Spleen (tissue), 11 donors: ENCODE results near the gene IHH. TPM values are rescaled to one million over a fixed set of nuclear protein-coding genes. Genes with fewer than 3 reads are reported as not detected.

Experiments used
- DNase-seq: peaks from one replicate; pipeline ENCODE4 v3.0.0-alpha.2; 2020
- H3K27ac ChIP-seq, 8 donors: fragments of 200-600 bp; sonication (generic) in 7 of 8; 1 replicate in 4 of 8; 2 replicates in 4 of 8; pipeline versions ENCODE4 v1.5.0 to v1.8.0; 2016 to 2021; ENCODE audit warnings: inconsistent platforms in 4 of 8, mild to moderate bottlenecking in 4 of 8, moderate library complexity in 1 of 8
- H3K27me3 ChIP-seq, 7 donors: fragments of 200-600 bp; sonication (generic) in 6 of 7; replicated peaks in 1 of 7; 1 replicate in 4 of 7; 2 replicates in 3 of 7; pipeline versions ENCODE4 v1.5.0 to v1.8.0; 2016 to 2021; ENCODE audit warnings: inconsistent platforms in 3 of 7, mild to moderate bottlenecking in 1 of 7
- H3K36me3 ChIP-seq, 6 donors: fragments of 200-600 bp; sonication (generic) in 5 of 6; 1 replicate in 4 of 6; 2 replicates in 2 of 6; pipeline versions ENCODE4 v1.5.0 to v1.8.0; 2016 to 2021; ENCODE audit warnings: inconsistent platforms in 2 of 6
- H3K4me1 ChIP-seq, 6 donors: fragments of 200-600 bp; sonication (generic) in 5 of 6; 1 replicate in 3 of 6; 2 replicates in 3 of 6; pipeline versions ENCODE4 v1.5.0 to v1.8.0; 2016 to 2021; ENCODE audit warnings: inconsistent platforms in 3 of 6
- H3K4me3 ChIP-seq, 8 donors: fragments of 200-600 bp; sonication (generic) in 7 of 8; 1 replicate in 4 of 8; 2 replicates in 4 of 8; pipeline versions ENCODE4 v1.5.0 to v1.8.0; 2016 to 2021; ENCODE audit warnings: inconsistent platforms in 4 of 8, mild to moderate bottlenecking in 4 of 8, moderate library complexity in 2 of 8
- H3K9me3 ChIP-seq, 8 donors: fragments of 200-600 bp; sonication (generic) in 7 of 8; 1 replicate in 4 of 8; 2 replicates in 4 of 8; pipeline versions ENCODE4 v1.5.0 to v1.8.0; 2016 to 2021; ENCODE audit warnings: inconsistent platforms in 4 of 8
- CTCF ChIP-seq, 11 experiments: fragments of 200-600 bp in 7 of 11; fragments of 450-650 bp in 4 of 11; sonication (generic) in 4 of 11; IDR thresholded peaks in 8 of 11; conservative IDR thresholded peaks in 3 of 11; 1 replicate in 7 of 11; 2 replicates in 4 of 11; pipeline versions ENCODE4 v1.4.0 to v1.8.0; 2016 to 2021; ENCODE audit warnings: antibody characterized with exemption in 11 of 11, inconsistent platforms in 4 of 11, mild to moderate bottlenecking in 1 of 11
- POLR2A ChIP-seq, 3 donors: fragments of 450-650 bp; IDR thresholded peaks; one replicate each; pipeline ENCODE4 v1.5.1; 2017; ENCODE audit warnings: antibody characterized with exemption in 3 of 3, mild to moderate bottlenecking in 1 of 3
- POLR2AphosphoS5 ChIP-seq, 3 donors: sonication (generic); formaldehyde crosslinking; IDR thresholded peaks; one replicate each; pipeline ENCODE4 v1.5.1; 2017; ENCODE audit warnings: antibody characterized with exemption in 3 of 3
- WGBS, 5 donors: extraction: QIAGEN DNeasy Blood & Tissue Kit in 3 of 5; methylation state at CpG; one replicate each; pipeline versions ENCODE4 v1.1.5 to v1.1.7; 2013 to 2018; 5-methylcytosine and 5-hydroxymethylcytosine counted together
- intact Hi-C: fragments of 100-400 bp; cut with DNase I; formaldehyde crosslinking; loops from one replicate; pipeline ENCODE4 v1.15.0; 2023; ENCODE audit warnings: low total_unique reads
- polyA plus RNA-seq, 3 donors: library from polyadenylated mRNA; stranded (reverse); fragments of 200-250 nt; gene quantifications; one replicate each; pipeline ENCODE4 v1.2.1, GENCODE V29; 2013
- total RNA-seq, 7 donors: library from RNA; depleted of rRNA in 3 of 7; stranded (reverse); fragments of >200 nt in 3 of 7; fragmentation: NEBNext Ultra II Directional in 4 of 7; extraction: Animal tissue kit (Norgen Biotek cat#: 25700) in 4 of 7; gene quantifications; one replicate each; pipeline versions ENCODE4 v1.1.0 to v1.2.1, GENCODE V29; 2016 to 2021
- donor health status: healthy with polysubstance abuse.
- donor health status: DM: no; HTN: no; CAD: no; lungs with moderate emphysema.
- donor health status: DM: no; HTN: no; CAD: no.
- donor health status: Bipolar disorder and iron deficiency.
- donor health status: healthy.
- donor health status: DM: no; HTN: no; CAD: no.
- donor health status: DM: yes; HTN: yes; CAD: no.

Gene IHH
- total and polyA plus RNA-seq, 10 donors: 0.06 to 0.13 TPM; not detected in 8

GRCh38 chr2:219065484-219065883 lies 4.8 kb upstream of the IHH start:
- Histone ChIP-seq H3K4me3 (no peak overlapping the region), H3K36me3 (no peaks in the 10 kb centered on the region), H3K27ac (no peak overlapping the region), H3K4me1 (peaks cover 0 to 11% (median 8%) of the 10 kb centered on the region in 6 donors), H3K9me3 (no peaks in the 10 kb centered on the region), H3K27me3 (peaks cover 4 to 43% (median 28%) of the 10 kb centered on the region in 7 donors)
- TF ChIP-seq POLR2A (IDR thresholded peaks at IDR 0.05): no peak
- no peak for TF ChIP-seq CTCF (IDR thresholded peaks at IDR 0.05 in 8 of 11, conservative IDR thresholded peaks at IDR 0.05 in 3 of 11)
- TF ChIP-seq POLR2AphosphoS5 (IDR thresholded peaks at IDR 0.05): no peak
- intact Hi-C loops: no loop called here
- WGBS, 5 donors: 79 to 93% (median 84%) methylated on average over 1 of the region's 1 CpG
- DNase-seq: no peak

GRCh38 chr2:219062081-219062480 lies 1.4 kb upstream of the IHH start:
- no peak for TF ChIP-seq POLR2AphosphoS5 (IDR thresholded peaks at IDR 0.05)
- TF ChIP-seq CTCF (IDR thresholded peaks at IDR 0.05 in 8 of 11, conservative IDR thresholded peaks at IDR 0.05 in 3 of 11): no peak
- TF ChIP-seq POLR2A (IDR thresholded peaks at IDR 0.05): no peak
- DNase-seq: no peak
- H3K27ac ChIP-seq: no peak overlapping the region
- peaks cover 18 to 77% (median 62%) of the 10 kb centered on the region in 7 donors for H3K27me3 ChIP-seq
- peaks cover 27 to 45% (median 41%) of the 10 kb centered on the region in 6 donors for H3K4me1 ChIP-seq
- intact Hi-C loops: no loop called here
- no peak overlapping the region for H3K4me3 ChIP-seq
- H3K9me3 ChIP-seq: no peaks in the 10 kb centered on the region
- 64 to 77% (median 70%) methylated on average over 6 of the region's 6 CpGs for WGBS, 5 donors
- no peaks in the 10 kb centered on the region for H3K36me3 ChIP-seq

- peaks cover 18 to 97% (median 74%) of the 10 kb centered on the region in 7 donors for H3K27me3 ChIP-seq
- no peak for DNase-seq
- peak overlapping the region in 4 of 8 donors; percentile 4 to 61 (median 12) for H3K4me3 ChIP-seq
- H3K9me3 ChIP-seq: no peaks in the 10 kb centered on the region
- intact Hi-C loops: loop anchor here (10.0 kb wide), 2 partner anchors 55 to 95 kb away; no protein-coding TSS in a partner anchor
- H3K27ac ChIP-seq: no peak overlapping the region
- H3K36me3 ChIP-seq: no peaks in the 10 kb centered on the region
- TF ChIP-seq CTCF (IDR thresholded peaks at IDR 0.05 in 8 of 11, conservative IDR thresholded peaks at IDR 0.05 in 3 of 11) (no peak), POLR2AphosphoS5 (IDR thresholded peaks at IDR 0.05) (no peak), POLR2A (IDR thresholded peaks at IDR 0.05) (no peak)
- peaks cover 27 to 46% (median 41%) of the 10 kb centered on the region in 6 donors for H3K4me1 ChIP-seq
- WGBS, 5 donors: 4 to 8% (median 6%) methylated on average over 8 to 81 of the region's 81 CpGs
Observed at GRCh38 chr2:219059725-219060682, 717 bp downstream of the IHH start.

- Histone ChIP-seq H3K36me3 (no peaks in the 10 kb centered on the region), H3K27me3 (peaks cover 18 to 100% (median 74%) of the 10 kb centered on the region in 7 donors), H3K27ac (no peak overlapping the region), H3K9me3 (no peaks in the 10 kb centered on the region), H3K4me3 (peak overlapping the region in 1 of 8 donors; percentile 61), H3K4me1 (peaks cover 27 to 46% (median 41%) of the 10 kb centered on the region in 6 donors)
- DNase-seq: no peak
- WGBS, 5 donors: 3 to 10% (median 6%) methylated on average over 14 to 17 of the region's 17 CpGs
- no peak for TF ChIP-seq CTCF (IDR thresholded peaks at IDR 0.05 in 8 of 11, conservative IDR thresholded peaks at IDR 0.05 in 3 of 11)
- TF ChIP-seq POLR2AphosphoS5 (IDR thresholded peaks at IDR 0.05): no peak
- no peak for TF ChIP-seq POLR2A (IDR thresholded peaks at IDR 0.05)
- intact Hi-C loops: loop anchor here (10.0 kb wide), 2 partner anchors 55 to 95 kb away; no protein-coding TSS in a partner anchor
Observed at GRCh38 chr2:219059375-219059724, 1.4 kb downstream of the IHH start.
